Suprapubic skin (tissue), 3 donors: ENCODE data around the gene TEX51.

Experiments
- POLR2AphosphoS5 ChIP-seq, 3 donors: sonication (generic); formaldehyde crosslinking; IDR thresholded peaks; one replicate each; pipeline ENCODE4 v1.6.1; 2017; ENCODE audit warnings: antibody characterized with exemption in 3 of 3
- TF ChIP-seq, protein P1 (sequence below), 2 donors: fragments of 200-600 bp in 1 of 2; fragments of 450-650 bp in 1 of 2; sonication (generic) in 1 of 2; IDR thresholded peaks; one replicate each; pipeline ENCODE4 v1.5.1; 2016 to 2019; ENCODE audit warnings: antibody characterized with exemption in 2 of 2, mild to moderate bottlenecking in 1 of 2, moderate library complexity in 1 of 2

DNA sequence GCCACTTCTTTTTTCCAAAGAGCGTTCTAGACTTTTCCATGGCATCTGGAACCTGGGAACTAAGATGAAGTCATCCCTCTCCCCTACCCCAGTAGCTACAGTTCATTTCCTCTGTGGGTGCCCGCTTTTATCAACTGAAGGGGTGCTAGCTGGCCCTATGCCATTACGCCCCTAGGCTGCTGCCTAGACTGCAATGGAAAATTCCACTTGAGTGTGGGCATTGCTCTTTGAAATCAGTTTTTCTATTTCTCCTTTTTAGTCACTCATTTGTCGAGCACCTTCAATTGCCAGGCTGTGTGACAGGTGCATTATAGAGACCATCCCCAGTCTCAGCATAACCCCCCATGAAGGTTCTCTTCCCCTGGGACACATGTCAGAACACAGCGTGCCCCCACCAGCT lies 7.3 kb downstream of the TEX51 start:
- TF ChIP-seq, protein P1, sequence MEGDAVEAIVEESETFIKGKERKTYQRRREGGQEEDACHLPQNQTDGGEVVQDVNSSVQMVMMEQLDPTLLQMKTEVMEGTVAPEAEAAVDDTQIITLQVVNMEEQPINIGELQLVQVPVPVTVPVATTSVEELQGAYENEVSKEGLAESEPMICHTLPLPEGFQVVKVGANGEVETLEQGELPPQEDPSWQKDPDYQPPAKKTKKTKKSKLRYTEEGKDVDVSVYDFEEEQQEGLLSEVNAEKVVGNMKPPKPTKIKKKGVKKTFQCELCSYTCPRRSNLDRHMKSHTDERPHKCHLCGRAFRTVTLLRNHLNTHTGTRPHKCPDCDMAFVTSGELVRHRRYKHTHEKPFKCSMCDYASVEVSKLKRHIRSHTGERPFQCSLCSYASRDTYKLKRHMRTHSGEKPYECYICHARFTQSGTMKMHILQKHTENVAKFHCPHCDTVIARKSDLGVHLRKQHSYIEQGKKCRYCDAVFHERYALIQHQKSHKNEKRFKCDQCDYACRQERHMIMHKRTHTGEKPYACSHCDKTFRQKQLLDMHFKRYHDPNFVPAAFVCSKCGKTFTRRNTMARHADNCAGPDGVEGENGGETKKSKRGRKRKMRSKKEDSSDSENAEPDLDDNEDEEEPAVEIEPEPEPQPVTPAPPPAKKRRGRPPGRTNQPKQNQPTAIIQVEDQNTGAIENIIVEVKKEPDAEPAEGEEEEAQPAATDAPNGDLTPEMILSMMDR (IDR thresholded peaks at IDR 0.05) = no peak
- no peak for TF ChIP-seq POLR2AphosphoS5 (IDR thresholded peaks at IDR 0.05)
